K562 (cell line): ENCODE results near the gene IGF2R. TPM values are rescaled to one million over a fixed set of nuclear protein-coding genes. Genes with fewer than 3 reads are reported as not detected.
A peak's percentile ranks its signal among the peaks of the same experiment; 100 is the strongest.

Experiments
- ARID1B ChIP-seq: fragments of 450-650 bp; IDR thresholded peaks from 2 replicates; pipeline ENCODE4 v1.6.1; 2016; ENCODE audit warnings: antibody characterized with exemption, mild to moderate bottlenecking, inconsistent platforms
- CHD4 ChIP-seq: fragments of 200-600 bp; sonication (generic); IDR thresholded peaks from 3 replicates; pipeline ENCODE4 v1.6.1; 2012; ENCODE audit warnings: low read depth, mild to moderate bottlenecking, mixed read lengths, low read length, inconsistent platforms; ENCODE audit not compliant: insufficient read depth, insufficient replicate concordance, poor library complexity, severe bottlenecking
- FOXP1 ChIP-seq: sonication (generic); formaldehyde crosslinking; IDR thresholded peaks from 2 replicates; pipeline ENCODE4 v1.8.0; 2022; ENCODE audit warnings: mild to moderate bottlenecking, missing genetic modification reagents
- ID3 ChIP-seq, 2 experiments: fragments of 250-450 bp in 1 of 2; fragments of 450-650 bp in 1 of 2; sonication (Bioruptor Pico) in 1 of 2; IDR thresholded peaks; 2 replicates each; pipeline versions ENCODE4 v1.6.1 to v1.8.0; 2016 to 2021; ENCODE audit warnings: mild to moderate bottlenecking in 2 of 2, moderate library complexity in 2 of 2, missing compliant biosample characterization in 1 of 2, missing genetic modification characterization in 1 of 2
- KDM2B ChIP-seq: fragments of 250-450 bp; sonication (Bioruptor Pico); IDR thresholded peaks from 2 replicates; pipeline ENCODE4 v1.8.0; 2021; ENCODE audit warnings: mild to moderate bottlenecking, moderate library complexity
- RBM15 ChIP-seq: fragments of 200-400 bp; formaldehyde crosslinking; IDR thresholded peaks from 2 replicates; pipeline ENCODE4 v1.6.1; 2018; ENCODE audit warnings: mild to moderate bottlenecking, low read length, moderate library complexity; ENCODE audit not compliant: insufficient read depth
- RBM22 ChIP-seq: fragments of 200-400 bp; formaldehyde crosslinking; IDR thresholded peaks from 2 replicates; pipeline ENCODE4 v1.6.1; 2018; ENCODE audit warnings: low read length, low read depth; ENCODE audit not compliant: poor library complexity, severe bottlenecking
- SMARCC2 ChIP-seq: fragments of 450-650 bp; IDR thresholded peaks from 2 replicates; pipeline ENCODE4 v1.6.1; 2017; ENCODE audit warnings: antibody characterized with exemption, moderate library complexity, mild to moderate bottlenecking, low read depth
- SREBF2 ChIP-seq: sonication (generic); formaldehyde crosslinking; IDR thresholded peaks from 2 replicates; pipeline ENCODE4 v1.4.0; 2020; ENCODE audit warnings: mild to moderate bottlenecking, missing genetic modification reagents
- STAT5B ChIP-seq: fragments of 250-450 bp; sonication (Bioruptor Pico); IDR thresholded peaks from 2 replicates; pipeline ENCODE4 v1.8.0; 2021; ENCODE audit warnings: mild to moderate bottlenecking, inconsistent platforms
- ZKSCAN1 ChIP-seq: fragments of 150-350 bp; IDR thresholded peaks from 2 replicates; pipeline ENCODE4 v1.6.1; 2016; ENCODE audit warnings: low read depth, low read length
- ZNF174 ChIP-seq: fragments of 250-450 bp; sonication (Bioruptor Pico); IDR thresholded peaks from 2 replicates; pipeline ENCODE4 v1.4.0; 2020; ENCODE audit warnings: mild to moderate bottlenecking
- ZNF239 ChIP-seq: fragments of 250-450 bp; sonication (Bioruptor Pico); IDR thresholded peaks from 2 replicates; pipeline ENCODE4 v1.4.0; 2020; ENCODE audit warnings: mild to moderate bottlenecking
- polyA plus RNA-seq, 8 experiments: library from polyadenylated mRNA; depleted of rRNA in 4 of 8; stranded (reverse) in 5 of 8; unstranded in 3 of 8; fragments of >200 nt; fragmentation: Nextera tagmentation in 2 of 8; fragmentation: Illumina TruSeq in 1 of 8; extraction: Ambion mirVana in 2 of 8; extraction: Trizol in 1 of 8; gene quantifications; 2 replicates each; pipeline versions ENCODE4 v1.2.1 to v1.2.3, GENCODE V29; 2011 to 2014; ENCODE audit warnings: inconsistent platforms in 1 of 8, missing spikeins in 1 of 8
- total RNA-seq, 7 experiments: library from RNA; depleted of rRNA in 6 of 7; stranded (reverse); fragments of >200 nt in 6 of 7; fragmentation: Illumina TruSeq in 2 of 7; extraction: Trizol in 2 of 7; gene quantifications; 2 replicates each; pipeline versions ENCODE4 v1.2.1 to v1.2.3, GENCODE V29; 2011 to 2021; ENCODE audit warnings: low replicate concordance in 1 of 7
- TF ChIP-seq, protein P1 (sequence below): sonication (generic); formaldehyde crosslinking; IDR thresholded peaks from 2 replicates; pipeline ENCODE4 v1.8.0; 2022; ENCODE audit warnings: missing genetic modification reagents, mild to moderate bottlenecking, borderline replicate concordance
- TF ChIP-seq, protein P2 (sequence below): sonication (generic); formaldehyde crosslinking; IDR thresholded peaks from 2 replicates; pipeline ENCODE4 v1.8.1; 2023; ENCODE audit warnings: mild to moderate bottlenecking, missing genetic modification reagents
- TF ChIP-seq, protein P3 (sequence below): fragments of 450-650 bp; formaldehyde crosslinking; IDR thresholded peaks from 2 replicates; pipeline ENCODE4 v1.4.0; 2022; ENCODE audit warnings: missing genetic modification characterization
- TF ChIP-seq, protein P4 (sequence below): fragments of 150-350 bp; conservative IDR thresholded peaks from 2 replicates; pipeline ENCODE4 v1.6.1; 2014; ENCODE audit warnings: low read length

Gene IGF2R
- total and polyA plus RNA-seq, 9 of the 15 experiments (the other 6 are each of a cell fraction or from before 2014, with no cell fraction given): 3.5 to 92.3 (median 34.5) TPM

DNA sequence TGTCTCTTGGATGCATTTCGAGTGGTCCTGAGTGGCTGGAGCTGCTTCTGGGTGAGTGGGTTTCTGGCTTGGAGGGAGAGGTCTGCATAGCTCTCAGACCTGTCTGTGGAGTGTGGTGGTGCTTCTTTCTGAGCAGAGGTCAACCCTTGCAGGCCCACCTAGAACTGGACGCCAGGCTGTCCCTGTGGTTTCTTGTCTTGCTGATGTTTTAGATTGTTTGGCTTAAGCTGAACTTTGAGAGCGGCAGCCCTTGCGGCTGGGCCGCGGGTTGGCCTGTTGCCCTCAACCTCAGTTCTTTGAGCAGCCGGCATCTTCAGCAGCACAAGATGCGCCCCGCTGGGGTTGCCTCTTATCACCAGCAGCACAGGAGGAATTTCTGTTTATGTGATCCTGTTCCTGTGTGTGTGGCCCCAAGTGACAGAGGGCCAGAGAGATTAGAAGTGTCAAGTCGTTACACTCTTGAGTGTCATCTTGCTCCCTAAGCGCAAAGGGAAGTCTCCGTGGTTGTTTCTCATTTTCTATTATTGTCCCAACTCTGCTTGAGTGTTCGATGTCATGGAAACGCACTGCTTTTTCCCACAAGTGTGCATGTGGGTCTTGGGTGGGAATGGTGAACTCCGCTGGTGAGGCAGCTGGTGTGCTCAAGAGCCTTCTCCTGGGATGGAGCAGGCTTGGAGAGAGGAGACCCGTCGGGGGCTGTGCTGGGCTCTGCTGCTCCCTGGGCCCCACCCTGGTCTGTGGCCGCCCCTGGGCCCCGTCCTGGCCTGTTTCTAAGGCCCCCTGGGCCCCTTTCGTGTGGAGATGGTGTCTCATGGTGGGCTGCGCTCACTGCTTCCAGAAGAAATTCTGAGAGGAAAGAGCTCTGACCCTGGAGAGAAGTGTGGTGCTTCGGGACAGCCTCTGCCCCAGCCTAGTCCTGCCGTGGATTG, 132.7 kb downstream of the IGF2R start (continued):
- TF ChIP-seq RBM22 (no peak), STAT5B (CRISPR knock-in tag) (no peak), FOXP1 (no peak; the same call in none of the 2 replicates), KDM2B (0 out of 2 replicates have a peak, but pooled peaks have one; percentile 3), ARID1B (peak; percentile 100), RBM15 (no peak), SREBF2 (no peak), ZNF239 (CRISPR knock-in tag) (peak; percentile 45; the same call in 1 of the 2 replicates), ID3 (CRISPR knock-in tag; IDR thresholded peaks at IDR 0.05) (no peak), ID3 (tag; IDR thresholded peaks at IDR 0.05) (peak; percentile 96), ZNF174 (CRISPR knock-in tag) (no peak), ZKSCAN1 (peak; percentile 43; the same call in 1 of the 2 replicates), CHD4 (no peak), SMARCC2 (peak; percentile 94)
- TF ChIP-seq, protein P1, sequence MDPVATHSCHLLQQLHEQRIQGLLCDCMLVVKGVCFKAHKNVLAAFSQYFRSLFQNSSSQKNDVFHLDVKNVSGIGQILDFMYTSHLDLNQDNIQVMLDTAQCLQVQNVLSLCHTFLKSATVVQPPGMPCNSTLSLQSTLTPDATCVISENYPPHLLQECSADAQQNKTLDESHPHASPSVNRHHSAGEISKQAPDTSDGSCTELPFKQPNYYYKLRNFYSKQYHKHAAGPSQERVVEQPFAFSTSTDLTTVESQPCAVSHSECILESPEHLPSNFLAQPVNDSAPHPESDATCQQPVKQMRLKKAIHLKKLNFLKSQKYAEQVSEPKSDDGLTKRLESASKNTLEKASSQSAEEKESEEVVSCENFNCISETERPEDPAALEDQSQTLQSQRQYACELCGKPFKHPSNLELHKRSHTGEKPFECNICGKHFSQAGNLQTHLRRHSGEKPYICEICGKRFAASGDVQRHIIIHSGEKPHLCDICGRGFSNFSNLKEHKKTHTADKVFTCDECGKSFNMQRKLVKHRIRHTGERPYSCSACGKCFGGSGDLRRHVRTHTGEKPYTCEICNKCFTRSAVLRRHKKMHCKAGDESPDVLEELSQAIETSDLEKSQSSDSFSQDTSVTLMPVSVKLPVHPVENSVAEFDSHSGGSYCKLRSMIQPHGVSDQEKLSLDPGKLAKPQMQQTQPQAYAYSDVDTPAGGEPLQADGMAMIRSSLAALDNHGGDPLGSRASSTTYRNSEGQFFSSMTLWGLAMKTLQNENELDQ (CRISPR knock-in tag): no peak
- TF ChIP-seq, protein P2, sequence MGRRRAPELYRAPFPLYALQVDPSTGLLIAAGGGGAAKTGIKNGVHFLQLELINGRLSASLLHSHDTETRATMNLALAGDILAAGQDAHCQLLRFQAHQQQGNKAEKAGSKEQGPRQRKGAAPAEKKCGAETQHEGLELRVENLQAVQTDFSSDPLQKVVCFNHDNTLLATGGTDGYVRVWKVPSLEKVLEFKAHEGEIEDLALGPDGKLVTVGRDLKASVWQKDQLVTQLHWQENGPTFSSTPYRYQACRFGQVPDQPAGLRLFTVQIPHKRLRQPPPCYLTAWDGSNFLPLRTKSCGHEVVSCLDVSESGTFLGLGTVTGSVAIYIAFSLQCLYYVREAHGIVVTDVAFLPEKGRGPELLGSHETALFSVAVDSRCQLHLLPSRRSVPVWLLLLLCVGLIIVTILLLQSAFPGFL (CRISPR knock-in tag): no peak; the same call in 1 of the 2 replicates
- TF ChIP-seq, protein P3, sequence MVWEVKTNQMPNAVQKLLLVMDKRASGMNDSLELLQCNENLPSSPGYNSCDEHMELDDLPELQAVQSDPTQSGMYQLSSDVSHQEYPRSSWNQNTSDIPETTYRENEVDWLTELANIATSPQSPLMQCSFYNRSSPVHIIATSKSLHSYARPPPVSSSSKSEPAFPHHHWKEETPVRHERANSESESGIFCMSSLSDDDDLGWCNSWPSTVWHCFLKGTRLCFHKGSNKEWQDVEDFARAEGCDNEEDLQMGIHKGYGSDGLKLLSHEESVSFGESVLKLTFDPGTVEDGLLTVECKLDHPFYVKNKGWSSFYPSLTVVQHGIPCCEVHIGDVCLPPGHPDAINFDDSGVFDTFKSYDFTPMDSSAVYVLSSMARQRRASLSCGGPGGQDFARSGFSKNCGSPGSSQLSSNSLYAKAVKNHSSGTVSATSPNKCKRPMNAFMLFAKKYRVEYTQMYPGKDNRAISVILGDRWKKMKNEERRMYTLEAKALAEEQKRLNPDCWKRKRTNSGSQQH (CRISPR knock-in tag): no peak
- TF ChIP-seq, protein P4, sequence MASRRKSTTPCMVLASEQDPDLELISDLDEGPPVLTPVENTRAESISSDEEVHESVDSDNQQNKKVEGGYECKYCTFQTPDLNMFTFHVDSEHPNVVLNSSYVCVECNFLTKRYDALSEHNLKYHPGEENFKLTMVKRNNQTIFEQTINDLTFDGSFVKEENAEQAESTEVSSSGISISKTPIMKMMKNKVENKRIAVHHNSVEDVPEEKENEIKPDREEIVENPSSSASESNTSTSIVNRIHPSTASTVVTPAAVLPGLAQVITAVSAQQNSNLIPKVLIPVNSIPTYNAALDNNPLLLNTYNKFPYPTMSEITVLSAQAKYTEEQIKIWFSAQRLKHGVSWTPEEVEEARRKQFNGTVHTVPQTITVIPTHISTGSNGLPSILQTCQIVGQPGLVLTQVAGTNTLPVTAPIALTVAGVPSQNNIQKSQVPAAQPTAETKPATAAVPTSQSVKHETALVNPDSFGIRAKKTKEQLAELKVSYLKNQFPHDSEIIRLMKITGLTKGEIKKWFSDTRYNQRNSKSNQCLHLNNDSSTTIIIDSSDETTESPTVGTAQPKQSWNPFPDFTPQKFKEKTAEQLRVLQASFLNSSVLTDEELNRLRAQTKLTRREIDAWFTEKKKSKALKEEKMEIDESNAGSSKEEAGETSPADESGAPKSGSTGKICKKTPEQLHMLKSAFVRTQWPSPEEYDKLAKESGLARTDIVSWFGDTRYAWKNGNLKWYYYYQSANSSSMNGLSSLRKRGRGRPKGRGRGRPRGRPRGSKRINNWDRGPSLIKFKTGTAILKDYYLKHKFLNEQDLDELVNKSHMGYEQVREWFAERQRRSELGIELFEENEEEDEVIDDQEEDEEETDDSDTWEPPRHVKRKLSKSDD: no peak; the same call in 1 of the 2 replicates
